DMS153 (cell line): ENCODE results near the gene IGHMBP2.

Source experiments
- DNase-seq: peaks from one replicate; lab custom pipeline; 2025; lab: John Stamatoyannopoulos, UW

The IGHMBP2 gene

DNA sequence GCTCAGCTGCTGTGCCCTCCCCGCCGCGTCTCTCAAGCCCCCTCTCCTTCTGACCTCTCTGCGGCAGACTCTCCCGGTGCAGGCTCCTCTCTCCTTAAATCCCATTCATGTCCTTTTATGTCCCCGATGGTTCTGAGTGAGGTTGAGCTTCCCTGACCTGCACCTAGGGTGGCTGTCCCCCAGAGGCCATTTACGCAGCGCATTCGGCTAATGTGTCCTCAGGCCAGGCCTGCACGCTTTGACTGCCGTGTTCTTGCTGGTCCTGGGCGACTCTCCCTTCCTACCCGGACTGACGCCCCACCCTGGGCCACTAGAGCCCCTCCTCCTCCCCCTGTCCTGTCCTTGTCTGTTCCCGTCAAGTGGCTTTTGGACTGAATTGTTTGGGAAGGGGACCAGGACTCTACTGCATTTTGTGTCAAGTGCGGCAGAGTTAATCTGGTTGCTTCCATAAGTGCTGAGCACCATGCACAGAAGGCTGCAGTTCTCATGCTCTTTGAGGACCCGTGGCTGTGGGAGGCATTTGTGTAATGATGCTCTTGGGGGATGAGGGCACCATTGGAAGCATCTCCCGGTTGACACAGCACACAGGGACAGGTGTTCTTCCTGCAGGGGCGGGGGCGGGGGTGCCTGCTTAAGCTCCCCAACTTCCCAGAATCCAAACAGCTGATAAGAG is 37.1 kb downstream of the IGHMBP2 start:
- DNase-seq, result no peak

DNA sequence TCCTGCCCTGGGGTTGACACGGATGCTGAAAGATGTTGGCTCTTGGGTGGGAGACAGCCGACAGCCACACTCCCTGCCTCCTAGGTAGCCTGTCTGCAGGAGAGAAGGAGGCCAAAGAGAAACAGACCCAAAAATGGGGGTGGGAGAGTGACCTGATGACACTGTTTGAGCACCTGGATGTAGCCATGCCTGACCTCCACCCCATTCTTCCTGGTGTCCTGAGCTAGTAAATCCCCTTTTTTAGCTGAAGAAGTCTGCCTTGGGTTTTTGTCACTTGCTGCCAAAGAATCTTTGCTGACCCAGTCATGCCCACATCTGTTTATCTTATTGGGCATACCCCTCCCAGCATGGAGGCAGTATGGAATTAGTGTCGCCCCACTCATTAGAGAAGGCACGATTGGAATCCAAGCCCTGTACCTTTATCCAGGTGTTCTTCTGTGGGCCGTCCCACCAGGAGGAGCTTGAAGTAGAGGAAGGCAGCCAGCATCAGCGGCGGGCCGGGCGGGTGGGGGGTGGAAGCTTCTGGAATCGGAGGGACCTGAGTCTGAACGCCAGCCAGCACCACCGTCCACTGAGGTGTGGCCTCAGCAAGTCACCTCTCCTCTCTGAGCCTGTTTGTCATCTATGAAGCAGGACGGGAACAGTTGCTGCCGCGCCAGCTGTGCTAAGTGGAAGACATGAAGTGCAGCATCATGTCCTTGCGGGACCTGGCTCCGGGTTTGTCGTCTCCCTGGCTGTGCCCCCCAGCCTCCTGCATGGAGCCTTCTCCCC is 37.8 kb downstream of the IGHMBP2 start:
- no peak for DNase-seq

DNA sequence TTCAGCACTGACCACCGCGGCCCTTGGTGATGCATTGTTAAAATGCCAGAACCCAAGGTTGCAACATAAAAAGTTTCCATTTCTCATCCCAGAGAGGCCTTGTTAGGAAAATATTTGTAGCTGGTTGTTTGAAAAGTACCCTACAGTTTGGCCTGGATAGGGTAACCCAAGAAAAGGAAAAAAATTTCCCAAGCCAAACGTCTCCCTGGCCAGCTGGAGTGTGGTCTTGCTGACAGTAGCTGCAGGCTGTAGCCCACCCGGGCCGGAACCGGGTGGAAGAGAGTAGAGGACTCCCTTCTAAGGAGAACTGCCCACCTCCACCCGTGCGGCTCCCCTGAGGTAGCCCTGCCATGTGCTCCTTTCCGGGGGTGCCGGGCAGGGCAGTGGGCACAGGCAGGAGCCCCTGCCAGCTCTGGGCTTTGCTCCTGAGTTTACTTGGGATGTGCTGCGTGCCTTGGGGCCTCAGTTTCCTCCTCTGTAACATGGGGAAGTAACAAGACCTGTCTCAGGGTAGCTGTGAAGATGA is 38.5 kb downstream of the IGHMBP2 start:
- DNase-seq, result no peak

DNA sequence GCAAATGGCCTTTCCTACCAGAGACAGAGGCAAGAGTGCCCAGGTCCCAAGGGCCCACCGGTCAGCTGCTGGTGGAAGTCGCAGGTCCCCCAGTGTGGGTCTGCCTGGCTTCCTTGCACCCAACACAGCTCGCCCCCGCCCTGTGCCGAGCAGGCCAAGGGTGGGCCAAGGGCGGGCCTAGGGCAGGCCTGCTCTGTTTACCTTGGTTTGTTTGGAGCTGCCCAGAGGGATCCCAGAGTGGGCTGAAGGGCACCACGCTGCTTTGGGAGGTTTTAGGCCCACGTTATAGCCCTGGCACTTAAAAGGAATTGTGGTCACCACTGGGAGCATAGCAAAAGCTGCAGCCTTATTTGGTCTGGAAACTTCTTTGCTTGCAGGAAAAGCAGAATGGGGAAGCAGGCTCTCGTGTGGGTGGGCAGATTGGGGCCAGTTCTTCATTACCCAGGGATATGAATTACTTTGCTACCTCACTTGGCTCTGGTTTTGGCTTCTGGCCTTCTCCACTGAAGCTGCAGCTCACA is 39.1 kb downstream of the IGHMBP2 start:
- no peak for DNase-seq

DNA sequence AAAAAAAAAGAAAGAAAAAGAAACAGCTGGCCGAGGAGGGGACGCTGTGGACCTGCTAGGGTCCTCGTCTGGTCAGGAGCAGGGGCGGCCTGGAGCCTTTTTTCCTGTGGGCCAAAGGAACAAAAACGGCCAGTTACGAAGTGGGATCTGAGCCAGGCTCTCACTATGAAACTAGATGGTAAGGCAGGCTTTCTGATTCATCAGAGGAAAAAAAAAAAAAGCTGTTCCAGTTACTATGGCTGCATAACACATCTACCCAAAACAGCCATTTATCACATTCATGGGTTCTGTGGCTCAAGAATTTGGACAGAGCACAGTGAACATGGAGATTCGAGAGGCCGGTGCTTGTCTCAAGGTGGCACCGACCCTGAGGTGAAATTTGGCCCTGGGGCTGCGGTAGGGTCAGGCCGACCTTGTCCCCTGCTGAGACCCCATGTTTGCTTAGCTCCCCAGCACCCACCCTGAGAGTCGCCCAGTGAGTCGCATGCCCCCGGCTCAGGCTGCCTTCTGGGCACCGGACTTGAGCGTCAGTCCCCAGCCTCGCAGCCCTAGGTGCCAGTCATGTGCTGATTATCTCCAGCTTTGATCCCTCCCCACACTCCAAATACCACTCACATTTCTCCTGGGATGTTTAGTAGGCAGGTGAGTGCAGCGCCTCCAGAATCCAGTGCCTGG is 42.9 kb downstream of the IGHMBP2 start:
- no peak for DNase-seq

DNA sequence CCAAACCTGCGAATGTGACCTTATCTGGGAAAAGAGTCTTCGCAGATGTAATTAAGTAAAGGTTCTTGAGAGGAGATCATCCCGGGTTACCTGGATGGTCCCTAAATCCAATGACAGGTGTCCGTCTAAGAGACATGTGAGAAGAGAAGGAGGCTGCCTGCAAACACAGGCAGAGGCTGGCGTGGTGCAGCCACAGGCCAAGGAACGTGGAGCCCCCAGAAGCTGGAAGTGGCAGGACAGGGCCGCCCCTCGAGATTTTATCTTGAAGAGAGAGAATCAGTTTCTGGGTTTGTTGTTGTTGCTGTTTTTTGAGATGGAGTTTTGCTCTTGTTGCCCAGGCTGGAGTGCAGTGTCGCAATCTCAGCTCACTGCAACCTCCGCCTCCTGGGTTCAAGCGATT is 43.5 kb downstream of the IGHMBP2 start:
- DNase-seq, result no peak

DNA sequence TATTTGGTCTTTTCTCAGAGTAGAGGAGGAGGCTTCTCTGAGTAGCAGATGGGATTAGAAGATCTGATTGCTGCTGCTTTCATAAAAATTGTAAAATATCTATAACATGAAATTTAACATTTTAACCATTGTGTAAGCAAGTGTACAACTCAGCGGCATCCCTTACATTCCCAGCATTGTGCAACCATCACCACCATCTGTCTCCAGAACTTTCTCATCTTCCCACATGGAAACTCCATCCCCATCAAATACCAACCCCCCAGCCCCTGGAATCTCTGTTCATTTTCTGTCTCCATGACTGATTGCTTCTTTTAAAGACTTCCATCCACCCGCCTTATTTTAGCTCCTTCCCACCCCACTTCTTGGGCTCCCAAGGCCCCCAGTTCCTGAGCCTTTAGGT is 44.8 kb downstream of the IGHMBP2 start:
- DNase-seq, result no peak

DNA sequence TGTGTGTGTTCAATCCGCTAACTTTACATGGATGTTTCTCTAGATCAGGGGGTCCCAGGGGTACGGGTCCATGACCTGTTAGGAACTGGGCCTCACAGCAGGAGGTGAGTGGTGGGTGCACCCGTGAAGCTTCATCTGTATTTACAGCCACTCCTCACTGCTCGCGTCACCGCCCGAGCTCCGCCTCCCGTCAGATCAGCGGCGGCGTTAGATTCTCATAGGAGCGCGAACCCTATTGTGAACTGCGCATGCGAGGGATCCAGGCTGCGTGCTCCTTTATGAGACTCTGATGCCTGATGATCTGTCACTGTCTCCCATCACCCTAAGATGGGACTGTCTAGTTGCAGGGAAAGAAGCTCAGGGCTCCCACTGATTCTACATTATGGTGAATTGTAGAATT is 45.2 kb downstream of the IGHMBP2 start:
- no peak for DNase-seq

DNA sequence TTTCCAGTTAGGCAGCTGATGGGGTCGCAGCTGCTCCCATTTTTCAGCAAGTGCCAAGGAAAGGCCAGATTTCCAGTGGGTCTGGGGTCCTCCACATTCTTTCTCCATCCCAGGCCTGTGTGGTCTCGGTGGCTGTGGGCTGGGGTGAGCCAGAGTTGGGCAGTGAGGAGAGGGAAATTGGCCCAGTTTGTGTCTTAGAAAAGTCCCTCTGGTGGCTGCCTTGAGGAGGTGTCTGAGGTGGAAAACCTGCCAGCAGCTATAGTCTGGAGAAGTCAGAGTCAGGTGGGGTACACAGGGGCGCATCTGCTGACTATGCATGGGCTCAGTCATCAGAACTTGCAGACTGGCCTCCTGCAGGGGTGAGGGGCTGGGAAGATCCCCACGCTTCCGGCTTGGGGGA is 46.6 kb downstream of the IGHMBP2 start:
- no peak for DNase-seq

DNA sequence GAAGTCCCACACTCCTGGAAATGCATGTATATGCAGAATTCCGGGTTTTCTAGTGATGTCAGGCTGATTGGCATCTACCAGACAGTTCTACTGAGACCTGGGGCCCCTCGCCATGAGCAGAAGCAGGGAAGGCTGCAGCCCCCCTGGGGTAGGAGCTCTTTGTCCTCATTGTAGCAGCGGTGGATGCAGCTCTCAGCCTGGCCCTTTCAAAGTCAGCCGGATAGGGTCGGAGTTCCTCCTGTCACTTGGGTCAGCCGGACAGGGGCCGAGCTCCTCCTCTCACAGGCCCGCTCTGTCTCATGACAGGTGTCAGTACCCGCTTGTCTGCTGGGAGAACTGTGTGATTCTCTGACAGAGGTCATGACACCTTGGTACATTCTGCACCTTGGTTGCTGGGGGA is 47.1 kb downstream of the IGHMBP2 start:
- DNase-seq, result no peak

DNA sequence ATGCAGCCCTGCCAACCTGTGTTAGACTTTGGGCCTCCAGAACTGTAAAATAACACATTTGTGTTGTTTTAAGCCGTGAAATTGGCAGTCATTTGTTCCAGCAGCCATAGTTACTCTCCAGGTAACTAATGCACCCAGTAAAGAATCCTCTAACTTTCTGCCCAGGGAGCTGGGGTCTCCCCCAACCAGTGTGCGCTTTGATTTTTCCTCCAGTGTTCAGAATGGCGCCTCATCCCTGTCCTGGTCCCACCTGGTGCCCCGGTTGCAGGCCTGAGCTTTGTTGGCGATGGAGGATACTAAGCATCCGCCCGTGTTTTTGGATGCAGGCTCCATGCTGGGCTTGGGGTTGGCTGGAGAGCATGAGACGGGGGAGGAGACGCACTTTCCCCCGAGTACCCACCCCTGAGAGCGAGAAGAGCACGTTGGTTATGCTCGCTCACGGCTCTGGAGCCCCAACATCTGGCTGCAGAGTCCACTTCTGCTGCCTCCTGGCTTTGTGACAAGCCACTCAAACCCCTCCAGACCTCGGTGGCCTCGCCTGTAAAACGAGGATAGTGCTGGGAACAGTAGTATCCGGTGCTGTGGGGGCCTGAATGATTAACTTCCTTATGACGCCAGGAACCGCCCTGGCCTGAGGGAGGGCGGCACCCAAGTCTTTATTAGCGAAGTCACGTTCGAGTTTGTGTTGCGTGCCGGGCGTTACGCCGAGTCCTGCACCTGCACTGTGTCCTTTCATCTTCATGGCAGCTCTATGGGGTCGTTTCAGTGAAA is 51.3 kb downstream of the IGHMBP2 start:
- peak; percentile 7 for DNase-seq

DNA sequence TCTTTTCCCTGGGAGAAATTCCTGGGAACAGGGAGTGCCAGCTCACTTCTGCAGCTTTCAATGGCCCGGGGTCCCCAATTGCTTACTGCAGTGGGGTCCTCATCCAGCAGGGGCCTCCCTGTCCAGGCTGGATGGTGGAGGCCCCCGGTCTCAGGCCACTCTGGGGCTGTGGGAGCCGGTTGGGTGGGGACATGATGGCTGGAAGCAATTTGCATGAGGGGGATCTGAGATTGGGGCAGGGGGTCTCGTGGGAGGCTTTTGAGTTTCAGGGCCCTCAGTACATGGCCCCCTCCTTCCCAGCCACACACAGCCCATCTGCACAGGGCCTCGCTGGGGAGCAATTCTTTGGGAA is 51.9 kb downstream of the IGHMBP2 start:
- no peak for DNase-seq

DNA sequence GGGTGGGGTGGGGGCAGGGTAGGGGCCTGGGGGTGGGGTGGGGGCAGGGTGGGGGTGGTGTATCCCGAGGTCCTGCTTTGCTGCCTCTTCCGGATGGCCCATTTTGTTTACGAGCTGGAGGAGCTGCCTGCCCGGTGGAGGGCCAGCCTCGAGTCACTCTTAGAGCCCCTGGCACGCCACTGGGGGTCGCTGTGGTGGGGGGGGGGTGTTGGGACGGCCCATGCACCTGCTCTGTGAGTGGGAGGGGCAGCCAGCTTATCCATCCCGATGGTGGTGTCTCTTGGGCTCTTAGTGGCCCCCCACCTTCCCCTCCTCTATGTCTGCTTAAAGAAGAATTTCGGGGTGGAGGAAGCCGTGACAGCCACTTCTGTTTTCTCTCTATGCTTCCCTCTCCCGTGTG is 52.5 kb downstream of the IGHMBP2 start:
- DNase-seq, result no peak

DNA sequence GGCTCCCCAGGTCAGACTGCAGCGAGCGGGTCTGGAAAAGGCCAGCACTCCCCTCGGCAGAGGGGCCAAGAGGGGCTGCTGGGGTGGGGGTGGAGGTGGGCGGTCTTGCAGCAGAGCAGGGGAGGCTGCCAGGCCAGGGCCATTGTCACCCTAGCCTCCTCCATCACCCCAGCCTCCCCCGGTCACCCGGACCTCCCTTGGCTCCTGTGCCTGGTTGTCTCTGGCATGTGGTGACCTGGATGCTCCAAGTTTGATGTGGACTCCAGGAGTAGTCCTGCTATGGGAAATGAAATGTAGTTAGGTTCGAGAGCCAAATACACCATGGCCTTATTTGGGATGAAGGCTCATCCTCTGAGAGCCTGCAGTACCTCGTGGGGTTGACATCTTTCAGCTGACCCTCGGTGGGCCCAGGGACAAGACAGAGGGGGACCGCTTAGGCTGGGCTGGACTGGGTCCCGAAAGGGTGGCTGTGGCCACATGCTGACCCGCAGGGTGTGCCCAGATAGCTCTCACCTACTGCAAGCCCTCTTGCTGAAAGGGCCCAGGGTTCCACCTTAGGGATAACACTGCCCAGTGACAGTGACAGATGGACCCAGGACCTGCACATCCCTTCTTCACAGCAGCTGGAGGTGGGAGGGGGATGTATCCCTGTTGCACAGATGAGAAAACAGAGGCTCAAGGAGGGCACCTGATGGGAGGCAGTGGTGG is 53.0 kb downstream of the IGHMBP2 start:
- no peak for DNase-seq

DNA sequence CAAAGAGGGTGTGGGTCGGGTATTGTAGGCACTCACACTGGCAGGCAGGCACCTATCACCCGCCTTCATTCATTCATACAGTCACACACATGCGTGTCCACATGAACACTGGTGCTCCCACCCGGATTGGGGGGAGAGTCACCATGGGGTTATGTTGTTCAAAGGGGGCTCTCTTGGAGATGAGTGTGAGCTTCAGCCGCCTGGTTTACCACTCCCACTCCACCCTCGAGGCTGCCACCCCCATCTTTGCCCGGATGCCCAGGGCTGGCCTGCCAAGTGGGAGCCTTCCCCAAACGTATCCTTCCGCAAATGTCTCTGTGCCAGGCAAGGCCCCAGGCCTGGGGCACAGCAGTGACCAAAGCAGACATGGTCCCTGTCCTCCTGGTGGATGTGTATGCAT is 54.5 kb downstream of the IGHMBP2 start:
- no peak for DNase-seq

DNA sequence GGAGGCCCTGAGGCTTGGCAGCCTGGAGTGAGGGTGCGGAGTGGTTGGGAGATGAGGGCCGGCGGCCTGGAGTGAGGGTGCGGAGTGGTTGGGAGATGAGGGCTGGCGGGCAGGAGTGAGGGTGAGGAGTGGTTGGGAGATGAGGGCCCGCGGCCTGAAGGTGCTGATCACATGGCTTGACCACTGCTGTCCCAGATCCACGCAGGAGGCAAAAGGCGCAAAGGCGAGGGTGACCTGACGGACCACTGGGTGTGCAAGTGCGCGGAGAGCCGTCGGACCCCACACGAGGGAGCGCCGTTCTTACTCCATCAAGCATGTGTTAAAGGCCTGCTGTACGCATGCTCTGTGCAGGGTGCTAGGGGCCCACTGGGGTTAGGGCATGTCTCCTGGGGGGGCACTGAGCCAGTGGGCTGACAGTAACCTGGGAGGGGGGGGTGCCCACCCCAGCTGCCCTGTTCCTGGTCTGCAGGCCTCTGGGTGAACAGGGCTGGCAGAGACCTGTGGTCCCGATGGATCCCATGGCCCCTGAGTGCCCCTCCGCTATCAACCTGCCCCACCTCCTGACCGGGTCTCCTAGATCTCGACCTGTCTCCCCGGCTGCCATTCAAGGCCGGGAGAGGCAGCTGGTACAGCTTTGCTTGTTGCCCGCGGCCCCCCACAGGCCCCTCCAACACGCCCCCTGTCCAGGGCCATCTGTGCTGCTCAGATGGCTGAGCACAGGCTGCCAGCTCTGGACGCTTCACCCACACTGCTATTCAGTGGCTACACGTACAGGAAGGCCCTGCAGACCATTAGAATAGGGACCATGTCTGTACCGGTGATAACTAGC is 56.0 kb downstream of the IGHMBP2 start:
- no peak for DNase-seq

DNA sequence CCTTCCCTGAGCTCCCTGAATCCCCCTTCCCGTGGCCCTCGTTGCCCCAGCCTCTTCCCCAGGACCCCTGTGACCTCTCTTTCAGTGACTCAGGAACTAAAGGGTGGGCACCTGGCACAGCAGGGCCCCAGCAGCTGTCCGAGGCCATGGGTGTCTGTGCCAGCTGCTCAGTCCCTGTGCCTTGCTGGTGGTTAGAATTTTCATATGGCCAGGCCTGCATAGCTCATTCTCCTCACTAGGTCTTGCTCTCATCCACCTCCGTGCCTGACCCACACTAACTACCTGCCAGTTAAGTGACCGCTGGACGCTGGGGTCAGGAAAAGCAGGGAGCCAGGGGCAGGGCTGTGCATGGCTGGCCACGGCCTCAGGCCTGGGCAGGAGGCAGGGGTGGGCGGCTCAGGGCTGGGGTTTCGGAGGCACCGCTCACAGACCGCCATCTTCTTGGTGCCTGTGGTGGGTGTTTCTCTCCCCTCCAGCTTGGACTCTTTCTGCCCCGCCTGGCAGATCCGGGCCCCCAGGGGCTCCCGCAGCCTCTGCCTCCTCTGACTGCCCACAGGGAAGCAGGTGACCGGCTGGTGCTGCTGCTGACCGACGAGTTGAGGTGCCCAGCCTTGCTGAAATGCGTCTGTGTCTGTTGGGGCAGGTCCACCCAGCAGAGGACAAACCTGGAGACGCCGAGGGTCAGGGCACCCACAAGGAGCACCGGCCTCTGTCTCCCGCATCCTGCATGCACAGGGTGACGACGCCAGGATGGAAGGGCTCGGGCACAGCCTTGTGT is 56.8 kb downstream of the IGHMBP2 start:
- DNase-seq, result no peak

DNA sequence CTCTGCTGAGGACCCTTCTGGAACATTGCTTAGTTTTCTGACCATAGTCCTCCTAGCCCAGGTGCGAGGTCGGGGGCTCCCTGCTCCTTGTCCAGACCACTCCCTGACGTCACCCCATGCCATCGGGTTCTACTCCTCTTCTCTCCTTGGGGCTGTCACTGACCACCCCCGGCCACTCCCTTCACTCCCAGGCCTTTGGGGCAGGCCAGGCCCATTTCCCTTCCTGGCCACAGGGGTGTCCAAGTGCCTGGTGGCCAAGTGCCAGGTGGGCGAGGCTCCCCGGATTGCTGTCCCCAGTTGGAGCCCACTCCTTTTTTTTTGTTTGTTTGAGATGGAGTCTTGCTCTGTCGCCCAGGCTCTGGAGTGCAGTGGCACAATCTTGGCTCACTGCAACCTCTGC is 57.6 kb downstream of the IGHMBP2 start:
- no peak for DNase-seq

DNA sequence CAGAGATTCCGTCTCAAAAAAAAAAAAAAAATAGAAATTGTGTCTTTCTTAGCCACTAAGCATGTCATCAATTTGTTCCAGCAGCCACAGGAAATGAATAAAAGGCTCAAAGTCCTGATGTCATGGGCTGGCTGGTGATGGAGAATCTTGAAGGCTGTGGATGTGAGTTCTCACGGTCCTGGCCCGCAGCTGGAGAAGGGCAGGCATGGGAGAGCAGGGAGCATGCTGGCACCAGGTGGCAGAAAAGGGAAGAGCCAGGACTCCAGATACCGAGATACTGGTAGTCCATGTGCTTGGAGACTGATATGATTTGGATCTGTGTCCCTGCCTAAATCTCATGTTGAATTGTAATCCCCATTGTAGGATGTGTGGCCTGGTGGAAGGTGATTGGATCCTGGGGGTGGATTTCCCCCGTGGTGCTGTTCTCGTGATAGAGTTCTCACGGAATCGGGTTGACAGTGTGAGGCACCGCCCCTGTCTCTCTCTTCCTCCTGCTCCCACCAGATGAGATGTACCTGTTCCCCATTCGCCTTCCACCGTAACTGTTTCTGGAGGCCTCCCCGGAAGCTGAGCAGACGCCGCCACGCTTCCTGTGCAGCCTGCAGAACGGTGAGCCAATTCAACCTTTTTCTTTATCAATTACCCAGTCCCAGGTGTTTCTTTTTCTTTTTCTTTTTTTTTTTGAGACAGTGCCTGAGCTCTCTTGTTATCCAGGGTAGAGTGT is 59.0 kb downstream of the IGHMBP2 start:
- DNase-seq, result no peak
